DND-41 (cell line): Measurements from ENCODE around the gene THSD4.

ENCODE experiments used
- ATAC-seq: fragments of 200-7000 bp; cut with Tn5 transposase; 3 replicates; pipeline ENCODE4 v1.9.1; 2021; ENCODE audit warnings: low read depth; ENCODE audit not compliant: insufficient read depth
- DNase-seq: peaks from one replicate; pipeline ENCODE4 v3.0.0-alpha.2; 2020
- H2AFZ ChIP-seq: 2 replicates; pipeline ENCODE4 v1.6.0; 2012; ENCODE audit warnings: low read depth, low read length
- H3K27ac ChIP-seq: 2 replicates; pipeline ENCODE4 v1.5.1; 2012; ENCODE audit warnings: low read length, inconsistent platforms
- H3K27me3 ChIP-seq: fragments of 200-600 bp; sonication (generic); 2 replicates; pipeline ENCODE4 v1.6.0; 2012; ENCODE audit warnings: low read length, mild to moderate bottlenecking, inconsistent platforms; ENCODE audit not compliant: insufficient read depth, poor library complexity
- H3K36me3 ChIP-seq: 2 replicates; pipeline ENCODE4 v1.5.1; 2012; ENCODE audit warnings: low read length, inconsistent platforms; ENCODE audit not compliant: insufficient read depth
- H3K4me1 ChIP-seq: 2 replicates; pipeline ENCODE4 v1.5.1; 2012; ENCODE audit warnings: mild to moderate bottlenecking, low read length; ENCODE audit not compliant: insufficient read depth
- H3K4me2 ChIP-seq: 2 replicates; pipeline ENCODE4 v1.6.0; 2012; ENCODE audit warnings: mild to moderate bottlenecking, moderate library complexity, low read length, inconsistent platforms; ENCODE audit not compliant: insufficient read depth
- H3K4me3 ChIP-seq, 2 experiments: fragments of 200-600 bp in 1 of 2; shearing (Covaris generic) in 1 of 2; 2 replicates each; pipeline ENCODE4 v1.5.1; 2012 to 2016; ENCODE audit warnings: inconsistent platforms in 2 of 2, low read length in 2 of 2, mild to moderate bottlenecking in 2 of 2, low read depth in 1 of 2, moderate library complexity in 1 of 2
- H3K79me2 ChIP-seq: 2 replicates; pipeline ENCODE4 v1.6.0; 2012; ENCODE audit warnings: low read length, inconsistent platforms; ENCODE audit not compliant: insufficient read depth
- H3K9ac ChIP-seq: 2 replicates; pipeline ENCODE4 v1.6.0; 2012; ENCODE audit warnings: low read depth, mild to moderate bottlenecking, inconsistent platforms, low read length, moderate library complexity
- H3K9me3 ChIP-seq: 2 replicates; pipeline ENCODE4 v1.5.1; 2012; ENCODE audit warnings: low read length, moderate library complexity, mild to moderate bottlenecking, inconsistent platforms; ENCODE audit not compliant: insufficient read depth, severe bottlenecking
- H4K20me1 ChIP-seq: 2 replicates; pipeline ENCODE4 v1.6.0; 2012; ENCODE audit warnings: low read length; ENCODE audit not compliant: insufficient read depth
- EZH2 ChIP-seq: IDR thresholded peaks from 3 replicates; pipeline ENCODE4 v1.6.1; 2012; ENCODE audit warnings: borderline replicate concordance, low read depth, mild to moderate bottlenecking, moderate library complexity, low read length, inconsistent platforms; ENCODE audit not compliant: severe bottlenecking
- TF ChIP-seq, protein P1 (sequence below): IDR thresholded peaks from 2 replicates; pipeline ENCODE4 v1.5.1; 2012; ENCODE audit warnings: borderline replicate concordance, low read length, moderate library complexity, mild to moderate bottlenecking; ENCODE audit not compliant: poor library complexity, severe bottlenecking; ENCODE audit errors: extremely low read depth

THSD4 gene

DNA sequence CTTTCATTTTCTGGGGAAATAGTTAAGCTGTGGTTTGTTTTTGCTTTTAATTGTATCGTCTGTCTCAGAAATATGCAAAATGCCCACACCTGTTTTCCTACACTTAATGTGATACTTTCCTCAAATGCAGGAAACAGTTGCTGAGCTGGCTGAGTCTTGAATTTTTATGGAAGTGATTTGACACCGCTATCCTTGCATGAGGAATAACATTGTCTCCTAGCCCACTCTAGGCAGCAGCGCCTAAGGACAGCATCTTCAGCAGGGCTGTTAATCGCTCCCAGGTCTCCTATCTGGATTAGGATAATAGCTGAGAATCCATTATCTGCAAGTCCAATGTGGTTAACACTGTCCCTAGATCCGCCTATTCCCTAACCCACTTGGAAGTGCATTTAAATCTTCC is 562.5 kb downstream of the THSD4 start:
- Histone ChIP-seq H3K4me1 (no peaks in the 10 kb centered on the region), H3K9me3 (no peaks in the 10 kb centered on the region), H3K79me2 (no peaks in the 10 kb centered on the region), H3K9ac (no peak overlapping the region), H3K27me3 (no peaks in the 10 kb centered on the region), H3K27ac (no peak overlapping the region), H4K20me1 (no peaks in the 10 kb centered on the region), H3K4me2 (no peak overlapping the region), H3K4me3 (no peak overlapping the region), H3K36me3 (no peaks in the 10 kb centered on the region), H2AFZ (no peak overlapping the region)
- no peak for TF ChIP-seq EZH2
- TF ChIP-seq, protein P1, sequence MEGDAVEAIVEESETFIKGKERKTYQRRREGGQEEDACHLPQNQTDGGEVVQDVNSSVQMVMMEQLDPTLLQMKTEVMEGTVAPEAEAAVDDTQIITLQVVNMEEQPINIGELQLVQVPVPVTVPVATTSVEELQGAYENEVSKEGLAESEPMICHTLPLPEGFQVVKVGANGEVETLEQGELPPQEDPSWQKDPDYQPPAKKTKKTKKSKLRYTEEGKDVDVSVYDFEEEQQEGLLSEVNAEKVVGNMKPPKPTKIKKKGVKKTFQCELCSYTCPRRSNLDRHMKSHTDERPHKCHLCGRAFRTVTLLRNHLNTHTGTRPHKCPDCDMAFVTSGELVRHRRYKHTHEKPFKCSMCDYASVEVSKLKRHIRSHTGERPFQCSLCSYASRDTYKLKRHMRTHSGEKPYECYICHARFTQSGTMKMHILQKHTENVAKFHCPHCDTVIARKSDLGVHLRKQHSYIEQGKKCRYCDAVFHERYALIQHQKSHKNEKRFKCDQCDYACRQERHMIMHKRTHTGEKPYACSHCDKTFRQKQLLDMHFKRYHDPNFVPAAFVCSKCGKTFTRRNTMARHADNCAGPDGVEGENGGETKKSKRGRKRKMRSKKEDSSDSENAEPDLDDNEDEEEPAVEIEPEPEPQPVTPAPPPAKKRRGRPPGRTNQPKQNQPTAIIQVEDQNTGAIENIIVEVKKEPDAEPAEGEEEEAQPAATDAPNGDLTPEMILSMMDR: no peak
- no peak for DNase-seq
- ATAC-seq: no peak

DNA sequence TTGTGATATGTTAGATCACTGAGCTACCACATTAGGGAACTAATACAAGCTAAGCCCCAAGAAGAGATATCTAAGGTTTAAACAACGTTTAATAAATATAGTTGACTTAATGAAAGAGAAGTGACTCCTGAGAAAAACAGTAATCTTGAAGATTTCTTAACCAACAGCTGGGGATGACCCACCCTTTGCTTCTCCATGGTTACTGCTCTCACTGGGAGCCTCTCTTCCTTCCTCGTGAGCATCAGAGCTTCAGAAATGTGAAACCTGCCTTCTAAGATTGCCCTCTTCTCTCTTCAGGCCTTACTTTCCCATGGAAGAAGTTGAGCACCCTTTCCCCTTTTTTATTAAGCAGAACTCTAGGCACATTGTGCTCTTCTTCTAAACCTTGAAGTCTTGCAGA is 562.9 kb downstream of the THSD4 start:
- Histone ChIP-seq H4K20me1 (no peaks in the 10 kb centered on the region), H3K36me3 (no peaks in the 10 kb centered on the region), H3K27ac (no peak overlapping the region), H3K4me2 (no peak overlapping the region), H3K9me3 (no peaks in the 10 kb centered on the region), H3K27me3 (no peaks in the 10 kb centered on the region), H2AFZ (no peak overlapping the region), H3K79me2 (no peaks in the 10 kb centered on the region), H3K4me1 (no peaks in the 10 kb centered on the region), H3K9ac (no peak overlapping the region), H3K4me3 (no peak overlapping the region)
- ATAC-seq (no peak), DNase-seq (no peak)
- no peak for TF ChIP-seq EZH2
- TF ChIP-seq, protein P1: no peak

DNA sequence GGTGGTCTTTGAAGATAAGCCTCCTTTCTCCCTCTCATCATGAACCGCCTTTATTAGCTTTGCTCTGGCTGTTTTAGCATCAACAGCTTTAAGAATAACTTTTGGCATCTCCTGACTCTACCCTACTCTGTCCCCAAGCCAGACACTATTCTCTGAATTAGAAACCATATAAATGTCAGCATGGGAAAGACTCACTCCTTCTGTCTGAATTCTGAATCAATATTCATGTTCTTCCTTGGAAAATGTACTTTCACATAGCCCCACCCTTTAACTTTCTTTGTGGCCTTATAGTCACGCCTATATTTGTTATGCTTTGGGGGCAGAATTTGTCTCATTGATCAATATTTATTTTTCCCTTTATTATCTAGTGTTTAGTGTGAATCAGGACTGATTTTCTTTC is 563.3 kb downstream of the THSD4 start:
- Histone ChIP-seq H3K4me2 (no peak overlapping the region), H4K20me1 (no peaks in the 10 kb centered on the region), H2AFZ (no peak overlapping the region), H3K27me3 (no peaks in the 10 kb centered on the region), H3K4me1 (no peaks in the 10 kb centered on the region), H3K36me3 (no peaks in the 10 kb centered on the region), H3K27ac (no peak overlapping the region), H3K4me3 (no peak overlapping the region), H3K9ac (no peak overlapping the region), H3K79me2 (no peaks in the 10 kb centered on the region), H3K9me3 (no peaks in the 10 kb centered on the region)
- TF ChIP-seq, protein P1: no peak
- DNase-seq (no peak), ATAC-seq (no peak)

DNA sequence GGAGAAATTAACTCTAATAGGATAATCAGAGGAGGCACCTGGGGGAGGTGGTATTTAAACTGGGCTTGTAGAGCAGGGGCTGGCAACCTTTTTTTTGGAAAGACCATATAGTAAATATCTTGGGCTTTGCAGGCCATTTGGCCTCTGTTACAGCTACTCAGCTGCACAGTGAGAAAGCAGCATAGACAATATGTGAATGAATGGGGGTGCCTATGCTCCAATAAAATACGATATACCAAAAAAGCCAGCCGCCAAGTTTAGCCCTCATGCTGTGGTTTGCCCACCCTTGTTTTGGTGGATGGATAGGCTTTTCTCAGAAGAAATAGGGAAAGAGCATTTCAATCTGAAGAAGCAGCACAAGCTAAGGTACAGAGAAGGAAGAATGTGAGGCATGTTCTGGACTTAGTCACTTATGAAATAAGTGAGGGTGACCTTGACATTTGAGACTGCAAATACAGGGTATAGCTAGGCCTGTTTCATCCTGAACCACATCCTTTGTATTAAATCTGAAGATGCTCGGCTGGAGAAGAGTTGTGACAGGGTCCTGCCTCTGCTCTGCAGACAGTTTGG is 564.0 kb downstream of the THSD4 start:
- no peak overlapping the region for H2AFZ ChIP-seq
- ATAC-seq: no peak
- H3K36me3 ChIP-seq: no peaks in the 10 kb centered on the region
- no peak overlapping the region for H3K4me2 ChIP-seq
- no peaks in the 10 kb centered on the region for H3K4me1 ChIP-seq
- H3K9me3 ChIP-seq: no peaks in the 10 kb centered on the region
- no peaks in the 10 kb centered on the region for H4K20me1 ChIP-seq
- no peak for DNase-seq
- H3K79me2 ChIP-seq: no peaks in the 10 kb centered on the region
- no peak overlapping the region for H3K4me3 ChIP-seq
- no peak overlapping the region for H3K27ac ChIP-seq
- H3K9ac ChIP-seq: no peak overlapping the region
- H3K27me3 ChIP-seq: no peaks in the 10 kb centered on the region
- TF ChIP-seq, protein P1: no peak
- TF ChIP-seq EZH2: no peak
